Measurements from ENCODE around the gene CLSTN3.

The CLSTN3 gene

GRCh38 chr12:7117670-7118069 lies 12.5 kb upstream of the CLSTN3 start:
- Histone ChIP-seq H3K9me3 (ENCODE audit: severe bottlenecking) (no peaks in the 10 kb centered on the region), H3K27me3 (ENCODE audit: insufficient read depth, poor library complexity, severe bottlenecking) (no peaks in the 10 kb centered on the region), H3K27ac (ENCODE audit: poor library complexity, severe bottlenecking) (no peak overlapping the region), H3K4me3 (ENCODE audit: severe bottlenecking) (no peak overlapping the region), H3K4me1 (ENCODE audit: insufficient read depth, poor library complexity, severe bottlenecking) (no peaks in the 10 kb centered on the region), H3K36me3 (ENCODE audit: low read depth) (peaks cover 2% of the 10 kb centered on the region; the same call in 1 of the 2 replicates)
- no peak for DNase-seq (ENCODE audit: low spot score)
- no peak for ATAC-seq (ENCODE audit: low read depth)
- TF ChIP-seq CTCF (IDR thresholded peaks at IDR 0.05; ENCODE audit: poor library complexity, severe bottlenecking) = no peak

- no peaks in the 10 kb centered on the region for H3K9me3 ChIP-seq (ENCODE audit: severe bottlenecking)
- H3K27ac ChIP-seq (ENCODE audit: poor library complexity, severe bottlenecking) = no peak overlapping the region
- no peaks in the 10 kb centered on the region for H3K27me3 ChIP-seq (ENCODE audit: insufficient read depth, poor library complexity, severe bottlenecking)
- DNase-seq (ENCODE audit: low spot score) (no peak), ATAC-seq (ENCODE audit: low read depth) (no peak)
- no peak overlapping the region for H3K4me3 ChIP-seq (ENCODE audit: severe bottlenecking)
- no peaks in the 10 kb centered on the region for H3K4me1 ChIP-seq (ENCODE audit: insufficient read depth, poor library complexity, severe bottlenecking)
- H3K36me3 ChIP-seq (ENCODE audit: low read depth) = no peaks in the 10 kb centered on the region; the same call in 1 of the 2 replicates
- no peak for TF ChIP-seq CTCF (IDR thresholded peaks at IDR 0.05; ENCODE audit: poor library complexity, severe bottlenecking)
These were observed 11.3 kb upstream of the CLSTN3 start for GRCh38 chr12:7118881-7119280.

- TF ChIP-seq CTCF (IDR thresholded peaks at IDR 0.05; ENCODE audit: poor library complexity, severe bottlenecking) = no peak
- Histone ChIP-seq H3K9me3 (ENCODE audit: severe bottlenecking) (no peaks in the 10 kb centered on the region), H3K36me3 (ENCODE audit: low read depth) (no peaks in the 10 kb centered on the region), H3K27ac (ENCODE audit: poor library complexity, severe bottlenecking) (no peak overlapping the region), H3K4me1 (ENCODE audit: insufficient read depth, poor library complexity, severe bottlenecking) (no peaks in the 10 kb centered on the region), H3K4me3 (ENCODE audit: severe bottlenecking) (no peak overlapping the region), H3K27me3 (ENCODE audit: insufficient read depth, poor library complexity, severe bottlenecking) (no peaks in the 10 kb centered on the region)
- ATAC-seq (ENCODE audit: low read depth) (no peak), DNase-seq (ENCODE audit: low spot score) (no peak)
These were observed 10.0 kb upstream of the CLSTN3 start for GRCh38 chr12:7120166-7120565.

GRCh38 chr12:7121324-7121723 lies 8.8 kb upstream of the CLSTN3 start:
- Histone ChIP-seq H3K4me1 (ENCODE audit: insufficient read depth, poor library complexity, severe bottlenecking) (no peaks in the 10 kb centered on the region), H3K27ac (ENCODE audit: poor library complexity, severe bottlenecking) (no peak overlapping the region), H3K27me3 (ENCODE audit: insufficient read depth, poor library complexity, severe bottlenecking) (no peaks in the 10 kb centered on the region), H3K36me3 (ENCODE audit: low read depth) (no peaks in the 10 kb centered on the region), H3K4me3 (ENCODE audit: severe bottlenecking) (no peak overlapping the region), H3K9me3 (ENCODE audit: severe bottlenecking) (no peaks in the 10 kb centered on the region)
- no peak for ATAC-seq (ENCODE audit: low read depth)
- no peak for DNase-seq (ENCODE audit: low spot score)
- no peak for TF ChIP-seq CTCF (IDR thresholded peaks at IDR 0.05; ENCODE audit: poor library complexity, severe bottlenecking)

GRCh38 chr12:7122811-7123769 lies 7.1 kb upstream of the CLSTN3 start:
- Histone ChIP-seq H3K4me1 (ENCODE audit: insufficient read depth, poor library complexity, severe bottlenecking) (no peaks in the 10 kb centered on the region), H3K27ac (ENCODE audit: poor library complexity, severe bottlenecking) (no peak overlapping the region), H3K36me3 (ENCODE audit: low read depth) (no peaks in the 10 kb centered on the region), H3K4me3 (ENCODE audit: severe bottlenecking) (no peak overlapping the region), H3K9me3 (ENCODE audit: severe bottlenecking) (no peaks in the 10 kb centered on the region), H3K27me3 (ENCODE audit: insufficient read depth, poor library complexity, severe bottlenecking) (no peaks in the 10 kb centered on the region)
- ATAC-seq (ENCODE audit: low read depth) = no peak
- DNase-seq (ENCODE audit: low spot score) = no peak
- TF ChIP-seq CTCF (IDR thresholded peaks at IDR 0.05; ENCODE audit: poor library complexity, severe bottlenecking) = no peak
